Lung (tissue), 12 donors: ENCODE measurements around the gene NDUFB2. TPM values are rescaled to one million over a fixed set of nuclear protein-coding genes. Genes with fewer than 3 reads are reported as not detected.
"Not testable (repeated sequence)": the region's sequence is repeated elsewhere in the genome, so short reads cannot be mapped to it uniquely, and the experiment has no call there.

Experiments
- ATAC-seq: fragments of 200-7000 bp; cut with Tn5 transposase; one replicate; pipeline ENCODE4 v1.9.1; 2020; ENCODE audit warnings: moderate number of reproducible peaks; ENCODE audit not compliant: insufficient read depth, low FRiP score
- DNase-seq, 3 donors: peaks; one replicate each; pipeline ENCODE4 v3.0.0-alpha.2; 2013 to 2017
- H3K27ac ChIP-seq, 2 donors: one replicate each; pipeline ENCODE4 v1.5.1; 2013; ENCODE audit warnings: mild to moderate bottlenecking in 2 of 2, moderate library complexity in 2 of 2, control low read depth in 1 of 2, inconsistent platforms in 1 of 2, low read depth in 1 of 2, low read length in 1 of 2
- H3K27me3 ChIP-seq, 3 donors: one replicate each; pipeline ENCODE4 v1.5.1; 2013; ENCODE audit warnings: low read length in 2 of 3; ENCODE audit not compliant: control insufficient read depth in 3 of 3, insufficient read depth in 3 of 3
- H3K36me3 ChIP-seq, 4 donors: one replicate each; pipeline ENCODE4 v1.5.1; 2013; ENCODE audit warnings: low read length in 4 of 4, mild to moderate bottlenecking in 1 of 4, moderate library complexity in 1 of 4; ENCODE audit not compliant: control insufficient read depth in 4 of 4, insufficient read depth in 4 of 4
- H3K4me1 ChIP-seq, 5 donors: one replicate each; pipeline ENCODE4 v1.5.1; 2013; ENCODE audit warnings: low read length in 5 of 5, mild to moderate bottlenecking in 2 of 5, moderate library complexity in 1 of 5; ENCODE audit not compliant: control insufficient read depth in 5 of 5, insufficient read depth in 5 of 5
- H3K4me3 ChIP-seq: one replicate; pipeline ENCODE4 v1.5.1; 2013; ENCODE audit warnings: mild to moderate bottlenecking, control low read depth, moderate library complexity
- H3K9ac ChIP-seq, 2 donors: one replicate each; pipeline ENCODE4 v1.5.1; 2013; ENCODE audit warnings: low read length in 2 of 2, control low read depth in 1 of 2; ENCODE audit not compliant: insufficient read depth in 1 of 2
- H3K9me3 ChIP-seq, 4 donors: one replicate each; pipeline ENCODE4 v1.5.1; 2013; ENCODE audit warnings: low read length in 3 of 4, mild to moderate bottlenecking in 1 of 4, moderate library complexity in 1 of 4; ENCODE audit not compliant: control insufficient read depth in 4 of 4, insufficient read depth in 3 of 4
- WGBS, 2 donors: extraction: QIAGEN DNeasy Blood & Tissue Kit; methylation state at CpG; one replicate each; pipeline ENCODE4 v1.1.7; 2013; 5-methylcytosine and 5-hydroxymethylcytosine counted together
- polyA plus RNA-seq, 2 donors: library from polyadenylated mRNA; stranded (reverse); fragments of 200-250 nt; gene quantifications; one replicate each; pipeline ENCODE4 v1.2.1, GENCODE V29; 2013
- total RNA-seq, 2 donors: library from RNA; depleted of rRNA in 1 of 2; stranded (reverse); fragments of >200 nt in 1 of 2; gene quantifications; one replicate each; pipeline ENCODE4 v1.2.1, GENCODE V29; 2014 to 2021
- TF ChIP-seq, protein P1 (sequence below): IDR thresholded peaks from 2 replicates; pipeline ENCODE4 v1.5.1; 2012; ENCODE audit warnings: mild to moderate bottlenecking; ENCODE audit errors: control extremely low read depth, extremely low read depth
- donor health status: control.
- donor health status: control.
- donor health status: Bipolar disorder and iron deficiency.
- donor health status: healthy.
- donor health status: DM: yes; HTN: yes; CAD: no.

NDUFB2 gene
- total and polyA plus RNA-seq, 4 donors = 52.3 to 327 (median 190) TPM

DNA sequence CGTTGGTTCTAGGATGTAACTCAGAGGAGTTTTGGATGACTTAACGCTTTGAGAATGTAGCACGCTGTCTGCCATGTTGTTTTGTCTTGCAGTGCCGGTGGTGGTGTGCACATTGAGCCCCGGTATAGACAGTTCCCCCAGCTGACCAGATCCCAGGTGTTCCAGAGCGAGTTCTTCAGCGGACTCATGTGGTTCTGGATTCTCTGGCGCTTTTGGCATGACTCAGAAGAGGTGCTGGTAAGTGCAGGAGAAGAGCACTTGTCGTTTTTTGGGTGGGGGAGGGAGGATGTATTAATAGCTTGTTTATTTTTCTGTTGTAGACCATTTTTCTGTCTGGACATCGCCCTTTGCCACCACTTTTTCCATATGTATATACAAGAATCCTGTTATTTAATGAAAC lies 6.3 kb downstream of the NDUFB2 start:
- ATAC-seq = peak; percentile 27

GRCh38 chr7:140704205-140704604 lies 7.7 kb downstream of the NDUFB2 start:
- peaks cover 0 to 1% (median 0%) of the 10 kb centered on the region in 5 donors for H3K4me1 ChIP-seq
- H3K36me3 ChIP-seq = peaks cover 7 to 18% (median 12%) of the 10 kb centered on the region in 4 donors
- ATAC-seq = no peak
- 85 to 89% methylated on average over 2 of the region's 2 CpGs for WGBS, 2 donors
- no peak overlapping the region for H3K4me3 ChIP-seq
- no peaks in the 10 kb centered on the region for H3K9me3 ChIP-seq
- no peaks in the 10 kb centered on the region for H3K27me3 ChIP-seq
- TF ChIP-seq, protein P1, sequence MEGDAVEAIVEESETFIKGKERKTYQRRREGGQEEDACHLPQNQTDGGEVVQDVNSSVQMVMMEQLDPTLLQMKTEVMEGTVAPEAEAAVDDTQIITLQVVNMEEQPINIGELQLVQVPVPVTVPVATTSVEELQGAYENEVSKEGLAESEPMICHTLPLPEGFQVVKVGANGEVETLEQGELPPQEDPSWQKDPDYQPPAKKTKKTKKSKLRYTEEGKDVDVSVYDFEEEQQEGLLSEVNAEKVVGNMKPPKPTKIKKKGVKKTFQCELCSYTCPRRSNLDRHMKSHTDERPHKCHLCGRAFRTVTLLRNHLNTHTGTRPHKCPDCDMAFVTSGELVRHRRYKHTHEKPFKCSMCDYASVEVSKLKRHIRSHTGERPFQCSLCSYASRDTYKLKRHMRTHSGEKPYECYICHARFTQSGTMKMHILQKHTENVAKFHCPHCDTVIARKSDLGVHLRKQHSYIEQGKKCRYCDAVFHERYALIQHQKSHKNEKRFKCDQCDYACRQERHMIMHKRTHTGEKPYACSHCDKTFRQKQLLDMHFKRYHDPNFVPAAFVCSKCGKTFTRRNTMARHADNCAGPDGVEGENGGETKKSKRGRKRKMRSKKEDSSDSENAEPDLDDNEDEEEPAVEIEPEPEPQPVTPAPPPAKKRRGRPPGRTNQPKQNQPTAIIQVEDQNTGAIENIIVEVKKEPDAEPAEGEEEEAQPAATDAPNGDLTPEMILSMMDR = no peak
- H3K9ac ChIP-seq = no peak overlapping the region
- no peak overlapping the region for H3K27ac ChIP-seq
- no peak for DNase-seq

More for the DNA sequence above, 6.3 kb downstream of the NDUFB2 start:
- 82 to 93% methylated on average over 10 of the region's 10 CpGs for WGBS, 2 donors
- TF ChIP-seq, protein P1 = no peak
- Histone ChIP-seq H3K36me3 (peaks cover 8 to 18% (median 12%) of the 10 kb centered on the region in 4 donors), H3K4me1 (peaks cover 0 to 7% (median 5%) of the 10 kb centered on the region in 5 donors), H3K27me3 (no peaks in the 10 kb centered on the region), H3K27ac (no peak overlapping the region), H3K9me3 (no peaks in the 10 kb centered on the region), H3K9ac (no peak overlapping the region), H3K4me3 (no peak overlapping the region)
- no peak for DNase-seq

GRCh38 chr7:140707132-140707531 lies 10.6 kb downstream of the NDUFB2 start:
- H3K9me3 ChIP-seq = no peaks in the 10 kb centered on the region
- WGBS, 2 donors = 77 to 81% methylated on average over 5 of the region's 5 CpGs
- TF ChIP-seq, protein P1 = no peak
- H3K4me1 ChIP-seq = no peaks in the 10 kb centered on the region
- H3K36me3 ChIP-seq = peaks cover 7 to 18% (median 12%) of the 10 kb centered on the region in 4 donors
- ATAC-seq (no peak), DNase-seq (no peak)
- no peak overlapping the region for H3K4me3 ChIP-seq
- H3K9ac ChIP-seq = no peak overlapping the region
- no peaks in the 10 kb centered on the region for H3K27me3 ChIP-seq
- no peak overlapping the region for H3K27ac ChIP-seq

DNA sequence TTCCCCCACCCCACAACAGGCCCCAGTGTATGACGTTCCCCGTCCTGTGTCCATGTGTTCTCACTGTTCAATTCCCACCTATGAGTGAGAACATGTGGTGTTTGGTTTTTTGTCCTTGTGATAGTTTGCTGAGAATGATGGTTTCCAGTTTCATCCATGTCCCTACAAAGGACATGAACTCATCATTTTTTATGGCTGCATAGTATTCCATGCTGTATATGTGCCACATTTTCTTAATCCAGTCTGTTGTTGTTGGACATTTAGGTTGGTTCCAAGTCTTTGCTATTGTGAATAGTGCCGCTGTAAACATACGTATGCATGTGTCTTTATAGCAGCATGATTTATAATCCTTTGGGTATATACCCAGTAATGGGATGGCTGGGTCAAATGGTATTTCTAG lies 12.3 kb downstream of the NDUFB2 start:
- not testable (repeated sequence) for H3K9ac ChIP-seq, H3K4me1 ChIP-seq, H3K4me3 ChIP-seq, ATAC-seq, H3K27ac ChIP-seq, H3K9me3 ChIP-seq, H3K27me3 ChIP-seq, DNase-seq
- 99 to 100% methylated on average over 4 of the region's 4 CpGs for WGBS, 2 donors
- H3K36me3 ChIP-seq = peaks cover 7 to 18% (median 11%) of the 10 kb centered on the region in 4 donors

DNA sequence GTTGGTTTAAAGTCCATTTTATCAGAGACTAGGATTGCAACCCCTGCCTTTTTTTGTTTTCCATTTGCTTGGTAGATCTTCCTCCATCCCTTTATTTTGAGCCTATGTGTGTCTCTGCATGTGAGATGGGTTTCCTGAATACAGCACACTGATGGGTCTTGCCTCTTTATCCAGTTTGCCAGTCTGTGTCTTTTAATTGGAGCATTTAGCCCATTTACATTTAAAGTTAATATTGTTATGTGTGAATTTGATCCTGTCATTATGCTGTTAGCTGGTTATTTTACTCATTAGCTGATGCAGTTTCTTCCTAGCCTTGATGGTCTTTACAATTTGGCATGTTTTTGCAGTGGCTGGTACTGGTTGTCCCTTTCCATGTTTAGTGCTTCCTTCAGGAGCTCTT lies 15.9 kb downstream of the NDUFB2 start:
- not testable (repeated sequence) for ATAC-seq, DNase-seq, H3K4me3 ChIP-seq, H3K36me3 ChIP-seq, H3K4me1 ChIP-seq, H3K9ac ChIP-seq, H3K27ac ChIP-seq, H3K27me3 ChIP-seq, H3K9me3 ChIP-seq
